C4-2B (cell line): Measurements from ENCODE around the gene SCGB1C1.
"Not testable (repeated sequence)": the region's sequence is repeated elsewhere in the genome, so short reads cannot be mapped to it uniquely, and the experiment has no call there.

Experiments
- H3K27ac ChIP-seq: fragments of 450-650 bp; 2 replicates; pipeline ENCODE4 v1.5.1; 2017
- ZFX ChIP-seq: fragments of 450-650 bp; IDR thresholded peaks from 2 replicates; pipeline ENCODE4 v1.6.1; 2017
- TF ChIP-seq, protein P1 (sequence below): fragments of 450-650 bp; conservative IDR thresholded peaks from 2 replicates; pipeline ENCODE4 v1.5.1; 2017; ENCODE audit warnings: mild to moderate bottlenecking

SCGB1C1 gene

GRCh38 chr11:192674-193128 lies at the start of gene SCGB1C1:
SCGB1C1 (plus strand) TSS chr11:193078; CDS start chr11:193100, 22 bp downstream.
- H3K27ac ChIP-seq: not testable (repeated sequence)

GRCh38 chr11:180242-180641 lies 12.6 kb upstream of the SCGB1C1 start:
- H3K27ac ChIP-seq: not testable (repeated sequence)

DNA sequence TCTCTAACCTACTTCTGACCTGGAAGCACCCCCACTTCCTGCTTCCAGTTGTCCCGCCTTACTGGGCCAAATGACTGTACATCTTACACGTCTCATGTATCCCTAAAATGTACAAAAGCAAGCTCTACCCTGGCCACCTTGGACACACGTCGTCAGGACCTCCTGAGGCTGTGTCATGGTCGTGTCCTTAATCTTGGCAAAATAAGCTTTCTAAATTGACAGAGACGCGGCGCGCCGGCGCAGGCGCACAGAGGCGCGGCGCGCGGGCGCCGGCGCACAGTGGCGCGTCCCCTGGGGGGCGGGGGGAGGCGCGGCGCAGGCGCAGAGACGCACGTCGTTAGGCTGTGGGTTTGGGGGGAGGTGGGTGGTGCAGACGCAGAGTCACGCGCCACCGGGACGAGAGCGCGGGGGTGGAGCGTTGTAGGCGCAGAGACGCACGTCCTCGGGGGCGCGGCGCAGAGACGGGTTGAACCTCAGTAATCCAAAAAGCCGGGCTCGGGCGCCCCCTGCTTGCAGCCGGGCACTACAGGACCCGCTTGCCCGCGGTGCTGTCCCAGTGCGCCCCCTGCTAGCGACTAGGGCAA lies 3.6 kb upstream of the SCGB1C1 start:
- H3K27ac ChIP-seq: not testable (repeated sequence)

GRCh38 chr11:189843-190311 lies 3.0 kb upstream of the SCGB1C1 start:
- not testable (repeated sequence) for H3K27ac ChIP-seq

- H3K27ac ChIP-seq: not testable (repeated sequence)
Observed at GRCh38 chr11:190546-190945, 2.3 kb upstream of the SCGB1C1 start.

DNA sequence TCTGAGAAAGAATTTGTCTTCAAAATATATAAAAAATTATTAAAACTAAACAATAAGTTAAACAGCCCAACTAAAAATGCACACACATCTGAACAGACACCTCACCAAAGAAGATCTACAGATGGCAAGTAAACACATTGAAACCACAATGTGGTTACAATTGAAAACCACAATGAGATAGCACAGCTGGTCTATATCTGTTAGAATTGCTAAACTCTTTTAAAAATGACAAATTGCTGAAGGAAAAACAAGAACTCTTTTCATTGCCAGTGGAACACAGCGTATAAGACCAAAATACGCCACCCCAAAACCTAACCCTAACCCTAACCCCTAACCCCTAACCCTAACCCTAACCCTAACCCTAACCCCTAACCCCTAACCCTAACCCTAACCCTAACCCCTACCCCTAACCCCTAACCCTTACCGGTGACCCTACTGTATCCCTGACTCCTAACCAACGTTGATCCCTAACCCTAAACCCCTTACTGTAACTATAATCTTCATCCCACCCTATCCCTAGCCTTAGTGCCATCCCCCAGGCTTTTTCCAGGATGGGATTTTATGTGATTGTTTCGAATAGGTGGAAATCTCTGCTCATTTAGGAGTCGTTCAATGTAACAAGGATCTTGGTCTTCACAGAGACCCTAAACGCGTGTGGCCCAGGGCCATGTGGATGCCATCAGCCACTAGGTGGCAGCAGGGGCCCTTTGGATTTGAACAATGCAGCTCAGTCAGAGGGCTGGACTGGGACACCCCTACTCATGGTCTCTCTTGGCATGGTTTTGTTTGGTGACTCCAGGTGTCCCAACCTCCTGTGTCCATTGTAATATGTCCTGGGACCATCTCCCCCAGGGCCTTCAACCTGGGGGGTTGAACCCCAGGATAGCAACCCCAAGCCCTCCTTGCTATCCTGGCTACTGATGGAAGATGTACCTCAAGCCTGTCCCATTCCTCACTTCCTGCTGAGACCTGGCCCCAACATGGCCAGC lies 1.1 kb upstream of the SCGB1C1 start:
- not testable (repeated sequence) for H3K27ac ChIP-seq
- TF ChIP-seq, protein P1, sequence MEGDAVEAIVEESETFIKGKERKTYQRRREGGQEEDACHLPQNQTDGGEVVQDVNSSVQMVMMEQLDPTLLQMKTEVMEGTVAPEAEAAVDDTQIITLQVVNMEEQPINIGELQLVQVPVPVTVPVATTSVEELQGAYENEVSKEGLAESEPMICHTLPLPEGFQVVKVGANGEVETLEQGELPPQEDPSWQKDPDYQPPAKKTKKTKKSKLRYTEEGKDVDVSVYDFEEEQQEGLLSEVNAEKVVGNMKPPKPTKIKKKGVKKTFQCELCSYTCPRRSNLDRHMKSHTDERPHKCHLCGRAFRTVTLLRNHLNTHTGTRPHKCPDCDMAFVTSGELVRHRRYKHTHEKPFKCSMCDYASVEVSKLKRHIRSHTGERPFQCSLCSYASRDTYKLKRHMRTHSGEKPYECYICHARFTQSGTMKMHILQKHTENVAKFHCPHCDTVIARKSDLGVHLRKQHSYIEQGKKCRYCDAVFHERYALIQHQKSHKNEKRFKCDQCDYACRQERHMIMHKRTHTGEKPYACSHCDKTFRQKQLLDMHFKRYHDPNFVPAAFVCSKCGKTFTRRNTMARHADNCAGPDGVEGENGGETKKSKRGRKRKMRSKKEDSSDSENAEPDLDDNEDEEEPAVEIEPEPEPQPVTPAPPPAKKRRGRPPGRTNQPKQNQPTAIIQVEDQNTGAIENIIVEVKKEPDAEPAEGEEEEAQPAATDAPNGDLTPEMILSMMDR: peak; percentile 63; the same call in 1 of the 2 replicates

- H3K27ac ChIP-seq: not testable (repeated sequence)
Observed at GRCh38 chr11:193481-193880, 603 bp downstream of the SCGB1C1 start.

- no peak overlapping the region for H3K27ac ChIP-seq
Observed at GRCh38 chr11:196786-197731, 4.2 kb downstream of the SCGB1C1 start.

DNA sequence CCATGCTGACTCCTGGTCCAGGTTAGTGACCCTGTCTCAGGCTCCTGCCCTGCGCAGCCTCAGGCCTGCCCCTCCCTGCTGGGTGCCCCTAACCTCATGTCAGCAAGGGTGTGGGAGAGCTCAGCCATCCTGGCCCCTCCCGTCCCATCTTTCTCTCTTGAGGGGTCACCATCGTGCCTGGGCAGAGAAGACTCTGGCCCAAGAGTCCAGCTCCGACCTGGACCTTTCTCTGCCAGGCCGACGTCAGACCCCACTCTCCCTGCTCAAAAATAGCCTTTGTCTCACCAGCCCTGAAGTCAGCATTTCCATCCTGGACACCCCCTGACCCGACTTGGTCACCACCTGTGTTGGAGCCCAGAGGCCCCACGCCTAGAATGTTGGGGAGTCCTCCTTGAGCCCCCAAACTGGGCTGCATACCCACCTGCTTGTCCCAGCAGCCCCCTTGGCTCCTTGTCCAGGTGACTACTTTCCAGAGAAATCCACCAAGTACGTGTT lies 4.9 kb downstream of the SCGB1C1 start:
- no peak overlapping the region for H3K27ac ChIP-seq
- TF ChIP-seq, protein P1: no peak
- no peak for TF ChIP-seq ZFX

More at GRCh38 chr11:196786-197731, 4.2 kb downstream of the SCGB1C1 start:
- TF ChIP-seq ZFX: no peak
- TF ChIP-seq, protein P1: no peak

DNA sequence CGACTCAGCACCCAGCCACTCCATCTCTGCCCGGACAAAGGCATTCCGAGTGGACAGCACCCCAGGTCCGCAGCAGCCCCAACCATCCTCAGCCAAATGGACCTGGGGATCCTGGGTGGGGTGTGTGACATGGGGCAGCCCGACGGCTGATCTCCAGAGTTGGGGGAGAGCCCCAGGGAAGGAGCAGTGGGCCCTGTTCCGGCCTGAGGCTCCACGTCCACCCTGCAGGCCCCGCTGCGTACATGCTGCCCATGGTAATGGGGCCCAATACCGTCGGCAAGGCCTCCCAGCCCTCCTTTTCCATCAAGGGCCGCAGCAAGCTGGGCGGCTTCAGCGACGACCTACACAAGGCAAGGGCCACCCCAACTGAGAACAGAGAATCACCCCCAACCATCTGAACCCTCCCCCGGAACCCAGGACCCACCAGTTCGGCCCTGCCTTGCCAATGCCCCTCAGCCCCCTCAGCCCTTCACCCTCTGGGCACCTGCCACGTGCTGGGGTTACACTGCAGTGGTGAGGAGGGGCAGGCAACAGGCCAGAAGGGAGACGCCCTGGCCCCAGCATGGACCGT lies 5.4 kb downstream of the SCGB1C1 start:
- TF ChIP-seq ZFX: no peak
- TF ChIP-seq, protein P1: no peak
- H3K27ac ChIP-seq: no peak overlapping the region
